ENCODE data around the gene PTPN14.

GRCh38 chr1:214414691-214415090, 136.7 kb downstream of the PTPN14 start:
- TF ChIP-seq POLR2A (IDR thresholded peaks at IDR 0.05; ENCODE audit: low read length) (no peak), GATA1 (IDR thresholded peaks at IDR 0.05; ENCODE audit: low read depth, low read length) (no peak)
